ENCODE data around the gene MARCHF3.
"Not testable (repeated sequence)": the region's sequence is repeated elsewhere in the genome, so short reads cannot be mapped to it uniquely, and the experiment has no call there.

The MARCHF3 gene

DNA sequence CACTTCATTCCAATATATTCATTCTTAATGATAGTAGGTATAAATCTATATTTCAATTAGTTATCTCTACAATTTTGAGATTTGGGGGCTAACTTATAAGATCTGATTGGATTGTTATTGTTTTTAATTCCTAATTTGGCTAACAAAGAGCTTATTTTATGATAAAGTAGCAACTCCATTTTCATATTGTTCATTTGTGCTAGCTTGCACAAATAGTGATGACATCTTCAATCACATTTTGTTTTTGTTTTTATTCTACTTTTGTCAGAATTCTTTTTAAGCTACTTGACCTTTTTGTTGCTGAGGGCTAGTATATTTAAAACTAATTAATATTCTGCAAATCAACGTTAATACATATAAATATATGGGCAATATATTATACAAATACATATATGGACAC lies 22.8 kb downstream of the MARCHF3 start:
- Histone ChIP-seq H3K4me2 (ENCODE audit: low read length) (no peak overlapping the region), H3K36me3 (ENCODE audit: insufficient read depth, low read length) (no peaks in the 10 kb centered on the region), H2AFZ (ENCODE audit: low read length) (no peak overlapping the region), H3K27ac (ENCODE audit: low read depth, low read length, poor library complexity, severe bottlenecking) (no peak overlapping the region), H3K9me2 (ENCODE audit: low read depth, low read length) (0 out of 2 replicates have a peak, but pooled peaks cover 3% of the 10 kb centered on the region), H3K79me2 (ENCODE audit: insufficient read depth, low read length) (no peaks in the 10 kb centered on the region), H3K4me1 (ENCODE audit: insufficient read depth, low read length, severe bottlenecking) (no peaks in the 10 kb centered on the region), H3K9ac (ENCODE audit: low read length) (no peak overlapping the region), H4K20me1 (ENCODE audit: insufficient read depth, low read length) (no peaks in the 10 kb centered on the region), H3F3A (ENCODE audit: insufficient read depth, low read length) (no peaks in the 10 kb centered on the region), H3K9me3 (ENCODE audit: low read length) (no peaks in the 10 kb centered on the region), H3K4me3 (ENCODE audit: low read depth, low read length, poor library complexity, severe bottlenecking) (no peak overlapping the region), H3K27me3 (ENCODE audit: insufficient read depth, low read length) (peaks cover 4% of the 10 kb centered on the region; the same call in 1 of the 2 replicates)
- TF ChIP-seq, protein P1, sequence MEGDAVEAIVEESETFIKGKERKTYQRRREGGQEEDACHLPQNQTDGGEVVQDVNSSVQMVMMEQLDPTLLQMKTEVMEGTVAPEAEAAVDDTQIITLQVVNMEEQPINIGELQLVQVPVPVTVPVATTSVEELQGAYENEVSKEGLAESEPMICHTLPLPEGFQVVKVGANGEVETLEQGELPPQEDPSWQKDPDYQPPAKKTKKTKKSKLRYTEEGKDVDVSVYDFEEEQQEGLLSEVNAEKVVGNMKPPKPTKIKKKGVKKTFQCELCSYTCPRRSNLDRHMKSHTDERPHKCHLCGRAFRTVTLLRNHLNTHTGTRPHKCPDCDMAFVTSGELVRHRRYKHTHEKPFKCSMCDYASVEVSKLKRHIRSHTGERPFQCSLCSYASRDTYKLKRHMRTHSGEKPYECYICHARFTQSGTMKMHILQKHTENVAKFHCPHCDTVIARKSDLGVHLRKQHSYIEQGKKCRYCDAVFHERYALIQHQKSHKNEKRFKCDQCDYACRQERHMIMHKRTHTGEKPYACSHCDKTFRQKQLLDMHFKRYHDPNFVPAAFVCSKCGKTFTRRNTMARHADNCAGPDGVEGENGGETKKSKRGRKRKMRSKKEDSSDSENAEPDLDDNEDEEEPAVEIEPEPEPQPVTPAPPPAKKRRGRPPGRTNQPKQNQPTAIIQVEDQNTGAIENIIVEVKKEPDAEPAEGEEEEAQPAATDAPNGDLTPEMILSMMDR (IDR thresholded peaks at IDR 0.05; ENCODE audit: low read length) = no peak
- TF ChIP-seq EZH2 (IDR thresholded peaks at IDR 0.05; ENCODE audit: borderline replicate concordance, low read length) = no peak

DNA sequence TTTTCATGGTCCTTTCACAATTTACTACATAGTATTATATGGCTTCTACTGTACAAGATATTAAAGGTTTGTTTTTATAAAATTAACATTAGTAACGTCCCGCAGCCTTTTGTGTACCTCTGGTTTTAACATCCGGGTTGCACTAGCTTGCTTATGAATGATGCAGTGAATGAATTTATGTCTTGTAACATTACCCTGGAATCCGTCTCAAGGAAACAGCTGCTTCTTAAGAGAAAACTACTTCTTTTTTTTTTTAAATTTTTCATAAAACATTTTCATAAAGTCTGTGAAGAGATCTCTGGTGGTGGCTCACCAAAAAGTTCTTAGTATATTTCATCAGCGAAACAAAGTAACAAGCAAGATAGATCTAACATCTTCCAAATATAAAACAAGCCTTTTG lies 23.6 kb downstream of the MARCHF3 start:
- Histone ChIP-seq H4K20me1 (ENCODE audit: insufficient read depth, low read length) (no peaks in the 10 kb centered on the region), H3K9me3 (ENCODE audit: low read length) (no peaks in the 10 kb centered on the region), H3K9me2 (ENCODE audit: low read depth, low read length) (0 out of 2 replicates have a peak, but pooled peaks cover 3% of the 10 kb centered on the region), H3K27me3 (ENCODE audit: insufficient read depth, low read length) (peaks cover 4% of the 10 kb centered on the region; the same call in 1 of the 2 replicates), H3F3A (ENCODE audit: insufficient read depth, low read length) (no peaks in the 10 kb centered on the region), H2AFZ (ENCODE audit: low read length) (no peak overlapping the region), H3K9ac (ENCODE audit: low read length) (no peak overlapping the region), H3K4me2 (ENCODE audit: low read length) (no peak overlapping the region), H3K36me3 (ENCODE audit: insufficient read depth, low read length) (no peaks in the 10 kb centered on the region), H3K79me2 (ENCODE audit: insufficient read depth, low read length) (no peaks in the 10 kb centered on the region), H3K4me3 (ENCODE audit: low read depth, low read length, poor library complexity, severe bottlenecking) (no peak overlapping the region), H3K27ac (ENCODE audit: low read depth, low read length, poor library complexity, severe bottlenecking) (no peak overlapping the region), H3K4me1 (ENCODE audit: insufficient read depth, low read length, severe bottlenecking) (no peaks in the 10 kb centered on the region)
- TF ChIP-seq EZH2 (IDR thresholded peaks at IDR 0.05; ENCODE audit: borderline replicate concordance, low read length) = no peak
- TF ChIP-seq, protein P1 (IDR thresholded peaks at IDR 0.05; ENCODE audit: low read length) = no peak

DNA sequence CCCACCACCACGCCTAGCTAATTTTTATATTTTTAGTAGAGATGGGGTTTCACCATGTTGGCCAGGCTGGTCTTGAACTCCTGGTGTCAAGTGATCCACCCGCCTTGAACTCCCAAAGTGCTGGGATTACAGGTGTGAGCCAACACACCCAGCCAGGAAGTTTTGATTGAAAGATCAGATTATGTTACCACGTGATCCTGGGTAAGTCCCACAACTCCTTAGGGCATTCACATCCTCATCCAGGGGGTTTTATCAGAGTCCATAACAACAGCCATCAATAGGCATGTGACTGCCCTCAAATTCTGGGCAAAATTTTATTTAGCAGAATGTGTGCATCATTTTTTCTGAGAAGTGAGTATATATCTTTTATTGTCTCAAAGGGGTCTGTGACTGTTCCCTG lies 25.1 kb downstream of the MARCHF3 start:
- not testable (repeated sequence) for H3K4me2 ChIP-seq (ENCODE audit: low read length); H3K36me3 ChIP-seq (ENCODE audit: insufficient read depth, low read length); H3F3A ChIP-seq (ENCODE audit: insufficient read depth, low read length); H2AFZ ChIP-seq (ENCODE audit: low read length); H3K9me2 ChIP-seq (ENCODE audit: low read depth, low read length); H3K4me3 ChIP-seq (ENCODE audit: low read depth, low read length, poor library complexity, severe bottlenecking); H4K20me1 ChIP-seq (ENCODE audit: insufficient read depth, low read length); H3K4me1 ChIP-seq (ENCODE audit: insufficient read depth, low read length, severe bottlenecking); H3K27me3 ChIP-seq (ENCODE audit: insufficient read depth, low read length); H3K79me2 ChIP-seq (ENCODE audit: insufficient read depth, low read length); H3K9ac ChIP-seq (ENCODE audit: low read length); H3K9me3 ChIP-seq (ENCODE audit: low read length); H3K27ac ChIP-seq (ENCODE audit: low read depth, low read length, poor library complexity, severe bottlenecking)

DNA sequence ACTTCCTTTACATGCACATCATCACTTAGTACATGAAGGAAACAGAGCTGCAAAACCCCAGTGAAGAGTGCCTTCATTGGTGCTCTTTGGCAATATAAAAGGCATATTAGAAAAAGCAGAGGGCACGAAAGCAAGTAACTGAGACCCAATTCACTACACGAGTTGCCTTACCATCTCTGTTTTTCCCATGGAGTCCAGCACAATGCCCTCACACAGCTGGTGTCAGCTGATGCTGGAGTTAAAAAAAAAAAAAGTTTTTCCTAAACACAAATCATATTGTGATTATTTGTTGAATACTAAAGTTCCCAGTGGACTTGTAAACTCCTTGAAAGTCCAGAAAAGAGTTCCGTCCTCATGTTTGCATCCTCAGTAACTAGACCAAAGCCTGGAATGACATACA lies 25.6 kb downstream of the MARCHF3 start:
- no peaks in the 10 kb centered on the region for H4K20me1 ChIP-seq (ENCODE audit: insufficient read depth, low read length)

More for the DNA sequence above, 25.6 kb downstream of the MARCHF3 start:
- no peak for TF ChIP-seq EZH2 (IDR thresholded peaks at IDR 0.05; ENCODE audit: borderline replicate concordance, low read length)
- TF ChIP-seq, protein P1 (IDR thresholded peaks at IDR 0.05; ENCODE audit: low read length) = no peak
- H3K9me3 ChIP-seq (ENCODE audit: low read length) = no peaks in the 10 kb centered on the region
- H3K4me2 ChIP-seq (ENCODE audit: low read length) = no peak overlapping the region
- no peak overlapping the region for H3K4me3 ChIP-seq (ENCODE audit: low read depth, low read length, poor library complexity, severe bottlenecking)
- H2AFZ ChIP-seq (ENCODE audit: low read length) = no peak overlapping the region
- H3K27ac ChIP-seq (ENCODE audit: low read depth, low read length, poor library complexity, severe bottlenecking) = no peak overlapping the region
- no peaks in the 10 kb centered on the region for H3K4me1 ChIP-seq (ENCODE audit: insufficient read depth, low read length, severe bottlenecking)
- no peak overlapping the region for H3K9ac ChIP-seq (ENCODE audit: low read length)
- 0 out of 2 replicates have a peak, but pooled peaks cover 3% of the 10 kb centered on the region for H3K9me2 ChIP-seq (ENCODE audit: low read depth, low read length)
- H3K79me2 ChIP-seq (ENCODE audit: insufficient read depth, low read length) = no peaks in the 10 kb centered on the region
- H3K36me3 ChIP-seq (ENCODE audit: insufficient read depth, low read length) = no peaks in the 10 kb centered on the region
- H3K27me3 ChIP-seq (ENCODE audit: insufficient read depth, low read length) = peaks cover 4% of the 10 kb centered on the region; the same call in 1 of the 2 replicates
- H3F3A ChIP-seq (ENCODE audit: insufficient read depth, low read length) = no peaks in the 10 kb centered on the region

Data from OCI-LY1 (cell line).